Effector memory CD4-positive, alpha-beta T cell (primary cell): ENCODE data around the gene H19.

ENCODE experiments used
- DNase-seq, 3 donors: peaks; one replicate each; pipeline ENCODE4 v3.0.0-alpha.2; 2020
- H3K27ac ChIP-seq: 2 replicates; pipeline ENCODE4 v1.7.0; 2013; ENCODE audit warnings: mild to moderate bottlenecking, low read length, moderate library complexity; ENCODE audit not compliant: insufficient read depth, poor library complexity, severe bottlenecking
- H3K27me3 ChIP-seq: replicated peaks from 2 replicates; pipeline ENCODE4 v1.7.0; 2013; ENCODE audit warnings: mild to moderate bottlenecking, low read length; ENCODE audit not compliant: insufficient read depth, control insufficient read depth, poor library complexity, severe bottlenecking
- H3K36me3 ChIP-seq: 2 replicates; pipeline ENCODE4 v1.7.0; 2013; ENCODE audit warnings: mild to moderate bottlenecking, low read length, moderate library complexity; ENCODE audit not compliant: control insufficient read depth, insufficient read depth
- H3K4me1 ChIP-seq: 2 replicates; pipeline ENCODE4 v1.7.0; 2013; ENCODE audit warnings: low read length, mild to moderate bottlenecking; ENCODE audit not compliant: control insufficient read depth, insufficient read depth, poor library complexity, severe bottlenecking
- H3K4me3 ChIP-seq: 2 replicates; pipeline ENCODE4 v1.7.0; 2013; ENCODE audit warnings: low read length, low read depth, mild to moderate bottlenecking; ENCODE audit not compliant: insufficient read depth, poor library complexity, severe bottlenecking
- H3K9me3 ChIP-seq: 2 replicates; pipeline ENCODE4 v1.7.0; 2013; ENCODE audit warnings: mild to moderate bottlenecking, low read length, moderate library complexity; ENCODE audit not compliant: control insufficient read depth

The H19 gene

DNA sequence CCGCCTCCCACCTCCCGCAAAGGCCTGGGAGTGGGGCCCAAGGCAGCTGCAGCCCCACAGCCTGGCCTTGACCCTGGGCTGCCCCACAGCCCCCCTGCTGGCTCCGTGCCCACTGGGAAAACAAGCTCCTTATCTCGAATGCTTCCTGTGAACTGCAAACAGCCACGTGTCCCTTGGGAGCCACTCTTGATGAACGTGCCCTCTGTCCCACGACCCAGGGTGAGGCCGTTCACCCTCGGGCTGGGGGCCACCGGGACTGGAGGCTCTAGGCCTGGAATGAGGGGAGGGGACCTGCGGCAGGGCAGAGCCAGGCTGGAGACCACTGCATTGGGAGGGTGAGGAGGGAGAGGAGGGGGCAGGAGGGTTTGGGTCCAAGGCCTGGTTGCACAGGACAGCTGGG, 9.5 kb downstream of the H19 start:
- Histone ChIP-seq H3K9me3 (no peaks in the 10 kb centered on the region), H3K27ac (no peak overlapping the region), H3K4me3 (no peak overlapping the region), H3K27me3 (no peaks in the 10 kb centered on the region), H3K4me1 (no peaks in the 10 kb centered on the region), H3K36me3 (no peaks in the 10 kb centered on the region)
- DNase-seq, result no peak

DNA sequence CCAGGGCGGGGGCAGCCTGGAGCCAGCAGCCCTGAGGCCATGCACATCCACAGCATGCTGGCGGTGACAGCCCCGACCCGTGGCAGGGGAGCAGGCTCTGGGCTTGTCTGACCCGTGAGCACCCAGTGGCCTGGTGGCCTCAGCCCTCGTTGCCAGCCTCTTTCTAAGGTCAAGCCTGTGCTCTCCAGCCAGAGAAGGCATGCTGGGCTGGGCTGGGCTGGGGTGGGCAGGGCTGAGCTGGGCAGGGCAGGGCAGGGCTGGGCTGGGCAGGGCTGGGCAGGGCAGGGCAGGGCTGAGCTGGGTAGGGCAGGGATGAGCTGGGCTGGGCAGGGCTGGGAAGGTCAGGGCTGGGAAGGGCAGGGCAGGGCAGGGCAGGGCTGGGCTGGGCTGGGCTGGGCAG, 10.6 kb downstream of the H19 start:
- DNase-seq, result no peak
- Histone ChIP-seq H3K27me3 (no peaks in the 10 kb centered on the region), H3K4me1 (no peaks in the 10 kb centered on the region), H3K4me3 (no peak overlapping the region), H3K36me3 (no peaks in the 10 kb centered on the region), H3K9me3 (no peaks in the 10 kb centered on the region), H3K27ac (no peak overlapping the region)

DNA sequence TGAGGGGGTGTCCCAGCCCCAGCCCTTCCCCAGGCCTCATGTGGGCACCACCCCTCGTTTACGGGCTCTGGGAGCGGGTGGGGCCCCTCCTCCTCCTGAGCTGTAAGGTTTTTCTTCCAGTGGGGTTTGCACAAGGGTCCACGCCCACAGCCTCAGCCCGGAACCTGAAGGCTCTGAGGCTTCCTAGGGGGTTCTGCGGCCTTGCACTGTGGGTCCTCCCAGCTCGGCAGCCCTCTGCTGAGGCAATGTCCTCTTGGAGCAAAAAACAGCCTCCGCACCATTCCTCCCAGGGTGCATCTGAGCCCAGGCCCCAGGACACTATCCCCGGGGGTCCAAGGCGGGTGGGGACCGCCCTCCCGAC, 14.1 kb downstream of the H19 start:
- Histone ChIP-seq H3K4me3 (no peak overlapping the region), H3K27me3 (no peaks in the 10 kb centered on the region), H3K4me1 (no peaks in the 10 kb centered on the region), H3K9me3 (no peaks in the 10 kb centered on the region), H3K36me3 (no peaks in the 10 kb centered on the region), H3K27ac (no peak overlapping the region)
- DNase-seq, result no peak

DNA sequence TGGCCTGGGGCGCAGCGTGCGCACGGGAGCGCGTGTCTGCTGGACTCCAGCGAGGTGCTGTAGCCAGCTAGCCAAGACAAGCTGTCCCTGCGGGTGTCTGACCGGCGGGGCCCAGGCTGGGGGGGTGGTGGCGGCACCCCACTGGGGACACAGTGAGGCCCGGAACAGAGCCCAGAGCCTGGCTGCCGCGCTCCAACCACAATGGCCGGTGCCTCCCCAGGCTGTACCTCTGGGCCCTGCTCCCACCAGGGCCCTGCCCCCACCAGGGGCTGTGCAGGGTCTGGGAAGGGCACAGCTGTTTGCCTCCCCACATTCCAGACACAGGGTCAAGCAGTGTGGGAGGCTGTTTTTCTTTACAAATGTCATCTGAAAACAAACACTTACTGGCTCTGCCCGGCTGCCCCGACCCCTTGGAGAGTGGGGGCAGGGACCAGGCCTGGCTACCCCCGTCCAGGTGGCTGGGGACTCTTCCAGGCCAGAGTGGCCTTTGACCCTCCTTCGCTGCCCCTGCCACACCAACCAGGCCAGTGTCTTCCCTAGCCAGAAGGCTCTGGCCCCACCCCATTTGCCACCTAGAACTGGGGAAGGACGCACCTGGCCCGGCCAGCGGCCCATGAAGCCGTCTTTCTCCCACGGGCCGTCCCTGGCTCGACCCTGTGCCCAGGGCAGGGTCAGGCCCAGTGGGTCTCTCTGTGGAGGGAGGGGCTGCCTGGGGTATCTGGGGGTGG, 14.6 kb downstream of the H19 start:
- Histone ChIP-seq H3K36me3 (no peaks in the 10 kb centered on the region), H3K9me3 (no peaks in the 10 kb centered on the region), H3K27me3 (no peaks in the 10 kb centered on the region), H3K4me1 (no peaks in the 10 kb centered on the region), H3K4me3 (no peak overlapping the region), H3K27ac (no peak overlapping the region)
- DNase-seq, result no peak

DNA sequence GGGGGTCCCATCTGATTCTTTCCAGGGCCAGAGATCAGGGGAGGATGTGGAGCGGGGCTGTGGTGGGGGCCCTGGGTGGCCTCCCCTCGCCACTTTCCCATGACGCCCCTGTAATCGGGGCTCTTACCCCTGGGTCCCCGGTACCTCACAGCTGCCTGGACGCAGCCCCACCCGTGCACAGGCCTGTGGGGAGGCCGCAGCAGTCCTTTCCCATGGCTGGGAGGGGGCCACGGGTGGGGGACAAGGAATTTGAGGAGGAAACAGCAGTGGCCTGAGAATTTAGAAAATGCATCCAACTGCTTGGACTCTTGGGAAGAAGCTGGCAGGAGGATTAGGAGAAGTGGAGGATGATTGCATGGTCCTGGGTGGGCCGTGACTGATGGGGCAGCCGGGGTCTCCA, 18.0 kb downstream of the H19 start:
- H3K4me3 ChIP-seq, result no peak overlapping the region
- H3K27me3 ChIP-seq, result no peaks in the 10 kb centered on the region
- no peaks in the 10 kb centered on the region for H3K36me3 ChIP-seq
- no peak for DNase-seq
- no peak overlapping the region for H3K27ac ChIP-seq
- H3K9me3 ChIP-seq, result no peaks in the 10 kb centered on the region
- H3K4me1 ChIP-seq, result no peaks in the 10 kb centered on the region

DNA sequence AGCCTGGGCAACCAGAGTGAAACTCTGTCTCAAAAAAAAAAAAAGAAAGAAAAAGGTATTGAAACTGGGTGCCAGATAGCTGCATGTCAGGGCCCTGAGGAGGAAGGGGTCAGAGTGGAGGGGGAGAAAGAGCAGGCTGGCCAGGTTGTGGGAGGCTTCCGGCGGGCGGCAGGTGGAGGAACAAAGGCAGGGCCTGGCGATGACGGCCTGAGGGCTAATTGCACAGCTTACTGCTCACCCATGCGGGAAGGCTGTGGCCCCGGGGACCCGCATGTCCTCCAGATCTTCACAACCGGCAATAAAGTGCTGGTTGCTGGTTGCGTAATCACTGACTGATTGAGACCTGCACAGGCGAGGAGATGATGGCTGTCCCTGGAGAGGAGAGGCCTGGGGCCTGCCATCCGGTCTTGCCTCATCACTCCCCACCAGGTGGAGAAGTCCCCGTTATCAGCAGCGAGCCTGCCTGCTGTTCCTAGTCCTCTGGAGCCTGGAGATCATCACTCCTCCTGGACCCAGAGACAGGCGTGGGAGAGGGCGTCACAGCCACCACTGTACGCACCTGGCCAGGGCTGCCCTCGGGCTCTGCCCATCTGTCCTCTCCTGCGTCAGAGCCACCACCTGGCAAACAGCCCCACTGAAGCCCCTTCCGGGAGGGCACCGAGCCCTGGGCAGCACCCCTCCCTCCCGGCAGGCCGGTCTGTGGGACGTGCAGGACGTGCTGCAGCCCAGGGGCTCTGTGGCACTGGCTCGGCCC, 18.7 kb downstream of the H19 start:
- DNase-seq, result no peak
- H3K4me3 ChIP-seq, result no peak overlapping the region
- H3K4me1 ChIP-seq, result no peaks in the 10 kb centered on the region
- H3K36me3 ChIP-seq, result no peaks in the 10 kb centered on the region
- H3K9me3 ChIP-seq, result no peaks in the 10 kb centered on the region
- no peak overlapping the region for H3K27ac ChIP-seq
- H3K27me3 ChIP-seq, result no peaks in the 10 kb centered on the region

DNA sequence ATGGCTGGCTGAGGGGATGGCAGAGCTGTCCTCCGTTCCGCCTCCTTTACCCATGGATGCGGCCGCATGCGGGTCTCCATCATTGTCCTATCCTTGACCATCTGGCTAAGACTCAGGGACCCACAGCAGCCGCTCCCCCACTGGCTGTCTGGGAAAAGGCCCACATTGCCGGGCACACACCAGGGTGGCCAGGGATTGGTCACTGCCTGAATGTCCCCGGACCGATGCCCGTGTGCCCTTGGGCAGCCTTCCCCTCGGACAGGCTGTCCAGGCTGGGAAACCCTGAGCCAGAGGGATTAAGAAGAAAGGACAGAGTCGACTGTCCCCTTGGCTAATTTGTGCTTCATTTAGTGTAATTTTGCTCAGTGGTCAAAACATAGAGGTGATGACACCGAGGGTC, 22.5 kb downstream of the H19 start:
- H3K27me3 ChIP-seq, result no peaks in the 10 kb centered on the region
- H3K27ac ChIP-seq, result no peak overlapping the region
- DNase-seq, result no peak
- H3K36me3 ChIP-seq, result no peaks in the 10 kb centered on the region
- H3K4me1 ChIP-seq, result no peaks in the 10 kb centered on the region
- H3K4me3 ChIP-seq, result no peak overlapping the region
- no peaks in the 10 kb centered on the region for H3K9me3 ChIP-seq

DNA sequence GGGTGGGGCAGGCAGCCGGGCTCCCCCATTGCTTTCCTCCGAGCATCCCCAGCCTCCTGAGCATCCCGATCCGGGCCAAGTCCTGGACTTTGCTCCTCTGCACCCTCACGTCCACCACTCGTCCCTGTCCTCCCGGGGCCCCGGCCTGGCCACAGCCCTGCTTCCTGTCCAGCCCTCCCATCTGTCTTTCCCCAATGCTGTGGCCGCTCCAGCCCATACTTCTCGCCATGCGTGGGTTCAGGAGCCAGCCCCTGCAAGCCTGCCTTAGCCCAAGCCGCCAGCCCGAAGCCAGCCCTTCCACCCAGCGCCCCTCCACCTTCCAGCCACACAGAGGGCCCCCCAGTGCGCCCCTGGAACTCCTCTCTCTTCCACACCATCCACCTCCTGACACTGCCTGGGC, 26.7 kb downstream of the H19 start:
- Histone ChIP-seq H3K27ac (no peak overlapping the region), H3K9me3 (no peaks in the 10 kb centered on the region), H3K27me3 (no peaks in the 10 kb centered on the region), H3K36me3 (no peaks in the 10 kb centered on the region), H3K4me3 (no peak overlapping the region), H3K4me1 (no peaks in the 10 kb centered on the region)
- no peak for DNase-seq

DNA sequence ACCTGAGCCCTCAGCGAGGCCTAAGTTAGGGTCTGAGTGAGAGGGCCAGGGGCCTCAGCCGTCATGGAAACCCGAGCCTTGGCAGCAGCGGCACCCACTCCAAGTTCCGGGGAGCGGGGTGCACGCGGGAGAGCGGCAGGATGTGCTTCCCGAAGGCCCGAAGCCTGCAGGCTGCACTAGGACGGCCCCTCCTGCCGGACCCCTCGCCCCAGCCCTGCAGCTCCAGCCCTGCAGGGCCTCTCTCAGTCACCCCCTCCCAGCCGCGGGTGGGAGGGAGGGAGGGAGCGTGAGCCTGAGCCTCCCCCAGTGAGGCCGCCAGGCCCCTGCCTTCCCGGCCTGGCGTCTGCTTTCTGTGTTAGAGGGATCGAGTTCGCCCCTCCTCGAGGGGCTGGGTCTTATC, 27.9 kb downstream of the H19 start:
- H3K4me3 ChIP-seq, result no peak overlapping the region
- no peak for DNase-seq
- H3K4me1 ChIP-seq, result no peaks in the 10 kb centered on the region
- no peaks in the 10 kb centered on the region for H3K27me3 ChIP-seq
- no peak overlapping the region for H3K27ac ChIP-seq
- H3K36me3 ChIP-seq, result no peaks in the 10 kb centered on the region
- no peaks in the 10 kb centered on the region for H3K9me3 ChIP-seq

DNA sequence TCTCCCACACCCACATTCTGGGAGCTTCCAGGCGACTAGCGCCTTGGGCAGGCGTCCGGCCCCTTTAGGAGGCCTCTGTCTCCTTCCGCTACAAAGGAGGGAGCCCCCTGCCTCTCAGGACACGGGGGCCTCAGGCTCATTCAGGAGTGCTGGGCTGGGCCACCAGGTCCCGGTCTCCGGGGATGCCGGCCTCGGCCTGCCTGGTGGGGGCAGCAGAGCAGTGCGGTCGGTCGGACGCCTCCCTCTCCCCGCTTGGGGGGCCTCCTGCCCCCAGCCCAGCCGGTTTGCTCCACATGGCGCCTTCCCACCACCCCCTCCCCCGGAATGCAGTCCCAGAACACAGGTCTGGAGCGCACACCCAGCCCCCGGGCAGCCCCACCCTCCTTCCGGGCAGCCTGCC, 28.6 kb downstream of the H19 start:
- H3K4me1 ChIP-seq, result no peaks in the 10 kb centered on the region
- H3K27me3 ChIP-seq, result no peaks in the 10 kb centered on the region
- no peak overlapping the region for H3K27ac ChIP-seq
- no peak overlapping the region for H3K4me3 ChIP-seq
- H3K9me3 ChIP-seq, result no peaks in the 10 kb centered on the region
- H3K36me3 ChIP-seq, result no peaks in the 10 kb centered on the region
- no peak for DNase-seq
